Stomach (tissue), 4 donors: ENCODE data around the gene XXYLT1.

Source experiments
- CTCF ChIP-seq, 7 experiments: fragments of 450-650 bp in 4 of 7; fragments of 200-600 bp in 3 of 7; sonication (generic) in 3 of 7; IDR thresholded peaks; one replicate each; pipeline ENCODE4 v1.5.1; 2016 to 2019; ENCODE audit warnings: antibody characterized with exemption in 7 of 7, control low read depth in 2 of 7, mild to moderate bottlenecking in 1 of 7
- POLR2A ChIP-seq, 4 donors: fragments of 450-650 bp; IDR thresholded peaks; one replicate each; pipeline ENCODE4 v1.6.1; 2016; ENCODE audit warnings: antibody characterized with exemption in 4 of 4, control low read depth in 2 of 4, mild to moderate bottlenecking in 1 of 4, moderate library complexity in 1 of 4

GRCh38 chr3:195171093-195171873 lies 99.7 kb downstream of the XXYLT1 start:
- TF ChIP-seq CTCF (IDR thresholded peaks at IDR 0.05) (no peak), POLR2A (IDR thresholded peaks at IDR 0.05) (no peak)
